ENCODE measurements around the gene SLAIN2. TPM values are rescaled to one million over a fixed set of nuclear protein-coding genes. Genes with fewer than 3 reads are reported as not detected.

The SLAIN2 gene
- total RNA-seq, 1 experiment from 2014 or later: 30.8 TPM

DNA sequence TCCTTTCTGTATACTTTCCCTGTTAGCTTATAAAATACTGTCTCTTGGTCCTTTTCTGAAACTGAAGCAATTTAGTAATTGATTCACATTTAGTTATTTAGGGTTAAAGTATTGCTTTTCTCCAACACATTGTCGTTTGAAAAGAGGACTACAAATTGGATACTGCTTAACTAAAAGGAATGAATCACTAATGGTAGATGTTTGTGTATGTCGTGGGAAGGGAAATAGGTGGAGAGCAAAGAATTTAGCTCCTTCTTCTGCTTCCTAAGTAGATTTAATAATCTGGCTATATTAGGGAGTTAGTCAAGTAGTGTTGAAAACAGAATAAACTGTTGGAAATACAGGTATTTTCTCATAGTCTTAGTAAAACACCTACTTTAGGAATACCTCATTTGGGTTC, 27.9 kb downstream of the SLAIN2 start:
- Histone ChIP-seq H3K9me3 (ENCODE audit: control insufficient read depth, low read depth, low read length) (no peaks in the 10 kb centered on the region), H2BK12ac (ENCODE audit: insufficient read length, low read depth, low read length) (no peak overlapping the region), H3K23me2 (ENCODE audit: insufficient read length, low read depth, low read length, poor library complexity, severe bottlenecking) (no peaks in the 10 kb centered on the region), H2AFZ (ENCODE audit: low read length) (no peak overlapping the region), H3K18ac (ENCODE audit: insufficient read length, low read depth, low read length) (no peak overlapping the region), H3K56ac (ENCODE audit: insufficient read length, low read depth, low read length) (no peak overlapping the region), H3K9ac (ENCODE audit: extremely low read depth, insufficient read length, low read length) (no peak overlapping the region), H3K4ac (ENCODE audit: low read depth, low read length) (no peak overlapping the region), H4K5ac (ENCODE audit: insufficient read length, low read depth, low read length) (no peak overlapping the region), H3K4me2 (ENCODE audit: insufficient read depth, insufficient read length, low read length) (no peak overlapping the region), H3T11ph (ENCODE audit: low read length) (no peak overlapping the region), H2BK5ac (ENCODE audit: insufficient read length, low read length) (no peak overlapping the region), H4K8ac (replicated peaks; ENCODE audit: insufficient read length, low read depth, low read length) (no peak overlapping the region), H2AK5ac (ENCODE audit: insufficient read length, low read length) (no peak overlapping the region), H3K79me2 (ENCODE audit: insufficient read depth, low read length) (peaks cover 5% of the 10 kb centered on the region; the same call in 1 of the 2 replicates), H3K27ac (ENCODE audit: insufficient read length, low read depth, low read length) (no peak overlapping the region), H2BK15ac (ENCODE audit: low read depth, low read length) (no peak overlapping the region), H3K4me1 (ENCODE audit: insufficient read depth, low read length) (no peaks in the 10 kb centered on the region), H2BK120ac (ENCODE audit: low read depth, low read length, poor library complexity, severe bottlenecking) (no peak overlapping the region), H3K27me3 (ENCODE audit: insufficient read depth, low read length) (no peaks in the 10 kb centered on the region), H3K23ac (ENCODE audit: insufficient read length, low read depth, low read length) (no peak overlapping the region), H2BK20ac (ENCODE audit: low read depth, low read length, poor library complexity, severe bottlenecking) (no peak overlapping the region), H3K79me1 (ENCODE audit: insufficient read depth, low read depth, low read length, poor library complexity, severe bottlenecking) (no peaks in the 10 kb centered on the region), H4K20me1 (ENCODE audit: control insufficient read depth, insufficient read depth, insufficient read length) (no peaks in the 10 kb centered on the region), H4K91ac (ENCODE audit: insufficient read length, low read depth, low read length) (no peak overlapping the region), H3K14ac (ENCODE audit: insufficient read depth, low read length) (no peak overlapping the region)
- peaks cover 33% of the 10 kb centered on the region in 2 experiments for H3K4me1 Mint-ChIP-seq
- H3K27ac Mint-ChIP-seq: peak overlapping the region in 2 of 3 experiments; percentile 20 to 61; a peak in 2 of 7 replicates
- DNase-seq: no peak
- no peak overlapping the region for H3K4me3 Mint-ChIP-seq
- TF ChIP-seq, protein P1, sequence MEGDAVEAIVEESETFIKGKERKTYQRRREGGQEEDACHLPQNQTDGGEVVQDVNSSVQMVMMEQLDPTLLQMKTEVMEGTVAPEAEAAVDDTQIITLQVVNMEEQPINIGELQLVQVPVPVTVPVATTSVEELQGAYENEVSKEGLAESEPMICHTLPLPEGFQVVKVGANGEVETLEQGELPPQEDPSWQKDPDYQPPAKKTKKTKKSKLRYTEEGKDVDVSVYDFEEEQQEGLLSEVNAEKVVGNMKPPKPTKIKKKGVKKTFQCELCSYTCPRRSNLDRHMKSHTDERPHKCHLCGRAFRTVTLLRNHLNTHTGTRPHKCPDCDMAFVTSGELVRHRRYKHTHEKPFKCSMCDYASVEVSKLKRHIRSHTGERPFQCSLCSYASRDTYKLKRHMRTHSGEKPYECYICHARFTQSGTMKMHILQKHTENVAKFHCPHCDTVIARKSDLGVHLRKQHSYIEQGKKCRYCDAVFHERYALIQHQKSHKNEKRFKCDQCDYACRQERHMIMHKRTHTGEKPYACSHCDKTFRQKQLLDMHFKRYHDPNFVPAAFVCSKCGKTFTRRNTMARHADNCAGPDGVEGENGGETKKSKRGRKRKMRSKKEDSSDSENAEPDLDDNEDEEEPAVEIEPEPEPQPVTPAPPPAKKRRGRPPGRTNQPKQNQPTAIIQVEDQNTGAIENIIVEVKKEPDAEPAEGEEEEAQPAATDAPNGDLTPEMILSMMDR (conservative IDR thresholded peaks at IDR 0.05): no peak
- WGBS (ENCODE audit: extremely low coverage, insufficient read length, low lambda C conversion rate): no CpG with 5 or more reads among the region's 2 CpGs
- H3K27me3 Mint-ChIP-seq (ENCODE audit: low read depth): no peaks in the 10 kb centered on the region
- peaks cover 8 to 24% (median 11%) of the 10 kb centered on the region in 3 experiments for H3K36me3 Mint-ChIP-seq (ENCODE audit: insufficient read depth in 1 of 3, low read depth in 3 of 3)
- H3K9me3 Mint-ChIP-seq: peaks cover 11 to 12% of the 10 kb centered on the region in 2 experiments

All from H9 (cell line).